ENCODE data around the gene LRRC32. TPM values are rescaled to one million over a fixed set of nuclear protein-coding genes. Genes with fewer than 3 reads are reported as not detected.

The LRRC32 gene
- total RNA-seq, 1 donor from 2014 or later, result 66.3 TPM

- Histone ChIP-seq H3K36me3 (no peaks in the 10 kb centered on the region), H3K27ac (peak overlapping the region; percentile 29), H3K27me3 (no peaks in the 10 kb centered on the region), H3K9me3 (no peaks in the 10 kb centered on the region), H3K4me3 (no peak overlapping the region), H3K4me1 (peaks cover 30% of the 10 kb centered on the region)
- TF ChIP-seq POLR2AphosphoS5 (IDR thresholded peaks at IDR 0.05; ENCODE audit: insufficient read depth in 1 of 2, low read depth in 1 of 2), result no peak
- TF ChIP-seq POLR2A (IDR thresholded peaks at IDR 0.05), result no peak
- no peak for TF ChIP-seq CTCF (IDR thresholded peaks at IDR 0.05)
- intact Hi-C loops (cut with DNase I), result loop anchor here (10.0 kb wide), 1 partner anchor 69 kb away; no protein-coding TSS in a partner anchor
- DNase-seq (ENCODE audit: extremely low spot score in 2 of 2), result no peak
Measured at GRCh38 chr11:76673176-76674142, 2.9 kb upstream of the LRRC32 start.

GRCh38 chr11:76672431-76673175, 2.1 kb upstream of the LRRC32 start:
- H3K9me3 ChIP-seq, result no peaks in the 10 kb centered on the region

GRCh38 chr11:76671626-76672309, 1.2 kb upstream of the LRRC32 start:
- intact Hi-C loops (cut with DNase I), result loop anchor here (10.0 kb wide), 1 partner anchor 67 kb away; no protein-coding TSS in a partner anchor
- no peak for DNase-seq (ENCODE audit: extremely low spot score in 2 of 2)
- Histone ChIP-seq H3K27ac (peak overlapping the region; percentile 86), H3K9me3 (no peaks in the 10 kb centered on the region), H3K4me3 (no peak overlapping the region), H3K36me3 (no peaks in the 10 kb centered on the region), H3K4me1 (peaks cover 47% of the 10 kb centered on the region), H3K27me3 (no peaks in the 10 kb centered on the region)
- no peak for TF ChIP-seq POLR2AphosphoS5 (IDR thresholded peaks at IDR 0.05; ENCODE audit: insufficient read depth in 1 of 2, low read depth in 1 of 2)
- TF ChIP-seq POLR2A (IDR thresholded peaks at IDR 0.05), result no peak
- no peak for TF ChIP-seq CTCF (IDR thresholded peaks at IDR 0.05)

More at GRCh38 chr11:76672431-76673175, 2.1 kb upstream of the LRRC32 start:
- Histone ChIP-seq H3K4me1 (peaks cover 39% of the 10 kb centered on the region), H3K27ac (peak overlapping the region; percentile 29), H3K27me3 (no peaks in the 10 kb centered on the region), H3K36me3 (no peaks in the 10 kb centered on the region), H3K4me3 (no peak overlapping the region)
- no peak for DNase-seq (ENCODE audit: extremely low spot score in 2 of 2)
- intact Hi-C loops (cut with DNase I), result loop anchor here (10.0 kb wide), 1 partner anchor 68 kb away; no protein-coding TSS in a partner anchor
- no peak for TF ChIP-seq CTCF (IDR thresholded peaks at IDR 0.05)
- TF ChIP-seq POLR2AphosphoS5 (IDR thresholded peaks at IDR 0.05; ENCODE audit: insufficient read depth in 1 of 2, low read depth in 1 of 2), result no peak
- no peak for TF ChIP-seq POLR2A (IDR thresholded peaks at IDR 0.05)

- Histone ChIP-seq H3K27me3 (no peaks in the 10 kb centered on the region), H3K4me1 (peaks cover 53% of the 10 kb centered on the region), H3K4me3 (peak overlapping the region; percentile 62 to 87), H3K27ac (peak overlapping the region; percentile 86), H3K36me3 (no peaks in the 10 kb centered on the region), H3K9me3 (no peaks in the 10 kb centered on the region)
- intact Hi-C loops (cut with DNase I), result loop anchor here (10.0 kb wide), 1 partner anchor 66 kb away; no protein-coding TSS in a partner anchor
- no peak for TF ChIP-seq CTCF (IDR thresholded peaks at IDR 0.05)
- no peak for TF ChIP-seq POLR2A (IDR thresholded peaks at IDR 0.05)
- TF ChIP-seq POLR2AphosphoS5 (IDR thresholded peaks at IDR 0.05; ENCODE audit: insufficient read depth in 1 of 2, low read depth in 1 of 2), result no peak
- DNase-seq (ENCODE audit: extremely low spot score in 2 of 2), result no peak
Measured at GRCh38 chr11:76671237-76671592, 668 bp upstream of the LRRC32 start.

Measured in vagina (tissue), 2 donors.